Prostate gland (tissue), 2 donors: ENCODE measurements around the gene LYZL6.

ENCODE experiments used
- POLR2A ChIP-seq: fragments of 450-650 bp; IDR thresholded peaks from one replicate; pipeline ENCODE4 v1.6.1; 2016; ENCODE audit warnings: antibody characterized with exemption, mild to moderate bottlenecking
- POLR2AphosphoS5 ChIP-seq: sonication (generic); formaldehyde crosslinking; IDR thresholded peaks from one replicate; pipeline ENCODE4 v1.6.1; 2017; ENCODE audit warnings: antibody characterized with exemption
- TF ChIP-seq, protein P1 (sequence below), 4 experiments: fragments of 200-600 bp in 2 of 4; fragments of 450-650 bp in 2 of 4; sonication (generic) in 2 of 4; IDR thresholded peaks; 1 replicate in 3 of 4; 2 replicates in 1 of 4; pipeline ENCODE4 v1.5.1; 2016 to 2019; ENCODE audit warnings: antibody characterized with exemption in 4 of 4, mild to moderate bottlenecking in 2 of 4, moderate library complexity in 2 of 4

DNA sequence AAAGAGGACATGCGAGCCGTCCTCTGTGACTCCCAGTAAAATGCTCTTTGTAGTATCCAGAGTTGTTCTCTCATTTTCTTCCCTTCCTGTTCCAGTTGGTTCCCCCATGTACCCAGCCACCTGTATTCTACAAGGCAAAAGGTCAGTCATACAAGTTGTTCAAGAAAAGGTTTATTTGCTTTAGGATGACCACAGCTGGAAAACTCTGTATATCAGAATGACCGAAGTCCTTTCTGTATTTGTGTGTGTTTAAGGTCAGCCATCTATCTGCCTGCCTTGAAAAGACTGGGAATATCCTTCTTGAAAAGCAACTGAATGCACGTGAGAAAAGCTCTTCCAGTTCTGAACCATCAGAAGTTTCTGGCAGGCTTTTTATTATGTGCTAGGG lies 29.4 kb upstream of the LYZL6 start:
- TF ChIP-seq, protein P1, sequence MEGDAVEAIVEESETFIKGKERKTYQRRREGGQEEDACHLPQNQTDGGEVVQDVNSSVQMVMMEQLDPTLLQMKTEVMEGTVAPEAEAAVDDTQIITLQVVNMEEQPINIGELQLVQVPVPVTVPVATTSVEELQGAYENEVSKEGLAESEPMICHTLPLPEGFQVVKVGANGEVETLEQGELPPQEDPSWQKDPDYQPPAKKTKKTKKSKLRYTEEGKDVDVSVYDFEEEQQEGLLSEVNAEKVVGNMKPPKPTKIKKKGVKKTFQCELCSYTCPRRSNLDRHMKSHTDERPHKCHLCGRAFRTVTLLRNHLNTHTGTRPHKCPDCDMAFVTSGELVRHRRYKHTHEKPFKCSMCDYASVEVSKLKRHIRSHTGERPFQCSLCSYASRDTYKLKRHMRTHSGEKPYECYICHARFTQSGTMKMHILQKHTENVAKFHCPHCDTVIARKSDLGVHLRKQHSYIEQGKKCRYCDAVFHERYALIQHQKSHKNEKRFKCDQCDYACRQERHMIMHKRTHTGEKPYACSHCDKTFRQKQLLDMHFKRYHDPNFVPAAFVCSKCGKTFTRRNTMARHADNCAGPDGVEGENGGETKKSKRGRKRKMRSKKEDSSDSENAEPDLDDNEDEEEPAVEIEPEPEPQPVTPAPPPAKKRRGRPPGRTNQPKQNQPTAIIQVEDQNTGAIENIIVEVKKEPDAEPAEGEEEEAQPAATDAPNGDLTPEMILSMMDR (IDR thresholded peaks at IDR 0.05): no peak
- TF ChIP-seq POLR2A: no peak
- TF ChIP-seq POLR2AphosphoS5: no peak
